HepG2 (cell line): ENCODE results near the gene ASNS. TPM values are rescaled to one million over a fixed set of nuclear protein-coding genes. Genes with fewer than 3 reads are reported as not detected.

Experiments used
- ATF4 ChIP-seq, 2 experiments: fragments of 450-650 bp in 1 of 2; sonication (generic) in 1 of 2; formaldehyde crosslinking; IDR thresholded peaks; 2 replicates each; pipeline versions ENCODE4 v1.5.0 to v1.8.0; 2020 to 2022; ENCODE audit warnings: mild to moderate bottlenecking in 1 of 2, missing genetic modification reagents in 1 of 2
- ISX ChIP-seq: sonication (generic); formaldehyde crosslinking; conservative IDR thresholded peaks from 2 replicates; pipeline ENCODE4 v1.5.0; 2020; ENCODE audit warnings: missing genetic modification reagents
- MAF1 ChIP-seq: sonication (generic); formaldehyde crosslinking; IDR thresholded peaks from 2 replicates; pipeline ENCODE4 v1.5.0; 2020; ENCODE audit warnings: missing genetic modification reagents, borderline replicate concordance
- NR1H2 ChIP-seq: sonication (generic); formaldehyde crosslinking; IDR thresholded peaks from 2 replicates; pipeline ENCODE4 v1.8.1; 2022; ENCODE audit warnings: low read depth, missing genetic modification reagents, borderline replicate concordance
- NR2F1 ChIP-seq, 2 experiments: fragments of 450-650 bp in 1 of 2; formaldehyde crosslinking in 1 of 2; IDR thresholded peaks; 2 replicates each; pipeline versions ENCODE4 v1.5.0 to v1.6.1; 2016 to 2020; ENCODE audit warnings: mild to moderate bottlenecking in 1 of 2, missing compliant biosample characterization in 1 of 2, missing genetic modification reagents in 1 of 2, moderate library complexity in 1 of 2
- NR2F2 ChIP-seq: IDR thresholded peaks from 2 replicates; pipeline ENCODE4 v1.6.1; 2012; ENCODE audit warnings: low read depth, inconsistent platforms, borderline replicate concordance
- RFX5 ChIP-seq: IDR thresholded peaks from 2 replicates; pipeline ENCODE4 v1.6.1; 2011; ENCODE audit warnings: low read depth, low read length, improper control_type of control experiment
- RORA ChIP-seq: sonication (generic); formaldehyde crosslinking; IDR thresholded peaks from 2 replicates; pipeline ENCODE4 v1.5.0; 2020; ENCODE audit warnings: mild to moderate bottlenecking, missing genetic modification reagents, moderate library complexity
- SIN3B ChIP-seq: fragments of 150-350 bp; IDR thresholded peaks from 2 replicates; pipeline ENCODE4 v1.6.1; 2014; ENCODE audit warnings: low read length
- SIX1 ChIP-seq: sonication (generic); formaldehyde crosslinking; IDR thresholded peaks from 2 replicates; pipeline ENCODE4 v1.4.0; 2020; ENCODE audit warnings: missing genetic modification reagents, borderline replicate concordance
- SOX13 ChIP-seq, 3 experiments: fragments of 450-650 bp in 1 of 3; sonication (generic) in 1 of 3; formaldehyde crosslinking in 1 of 3; IDR thresholded peaks in 2 of 3; conservative IDR thresholded peaks in 1 of 3; 2 replicates each; pipeline versions ENCODE4 v1.5.0 to v1.6.1; 2016 to 2020; ENCODE audit warnings: antibody characterized with exemption in 1 of 3, mild to moderate bottlenecking in 1 of 3, missing compliant biosample characterization in 1 of 3, missing genetic modification reagents in 1 of 3, moderate library complexity in 1 of 3
- ZNF18 ChIP-seq: sonication (generic); formaldehyde crosslinking; IDR thresholded peaks from 2 replicates; pipeline ENCODE4 v1.8.0; 2022; ENCODE audit warnings: mild to moderate bottlenecking, missing genetic modification reagents; ENCODE audit not compliant: insufficient replicate concordance
- ZNF33B ChIP-seq: sonication (generic); formaldehyde crosslinking; IDR thresholded peaks from 2 replicates; pipeline ENCODE4 v1.5.1; 2020; ENCODE audit warnings: mild to moderate bottlenecking, missing genetic modification reagents
- ZNF616 ChIP-seq: sonication (generic); formaldehyde crosslinking; IDR thresholded peaks from 2 replicates; pipeline ENCODE4 v1.5.0; 2020; ENCODE audit warnings: low read depth, mild to moderate bottlenecking, missing genetic modification reagents
- ZNF777 ChIP-seq: sonication (generic); formaldehyde crosslinking; IDR thresholded peaks from 2 replicates; pipeline ENCODE4 v1.4.0; 2020; ENCODE audit warnings: missing genetic modification reagents
- polyA plus RNA-seq, 8 experiments: library from polyadenylated mRNA; depleted of rRNA in 3 of 8; stranded (reverse) in 7 of 8; unstranded in 1 of 8; fragments of >200 nt; fragmentation: Illumina TruSeq in 4 of 8; extraction: Trizol in 4 of 8; gene quantifications; 2 replicates each; pipeline versions ENCODE4 v1.2.1 to v1.2.3, GENCODE V29; 2011 to 2016; ENCODE audit warnings: low read depth in 4 of 8, missing spikeins in 1 of 8, mixed read lengths in 1 of 8; ENCODE audit not compliant: insufficient read depth in 1 of 8
- total RNA-seq, 5 experiments: library from RNA; depleted of rRNA; stranded (reverse); fragments of >200 nt; fragmentation: Illumina TruSeq; extraction: Trizol; gene quantifications; 2 replicates each; pipeline ENCODE4 v1.2.3, GENCODE V29; 2016; ENCODE audit warnings: low read depth in 1 of 5
- TF ChIP-seq, protein P1 (sequence below): IDR thresholded peaks from 2 replicates; pipeline ENCODE4 v1.6.1; 2016; ENCODE audit warnings: mild to moderate bottlenecking
- TF ChIP-seq, protein P2 (sequence below): sonication (generic); formaldehyde crosslinking; conservative IDR thresholded peaks from 2 replicates; pipeline ENCODE4 v1.5.0; 2020; ENCODE audit warnings: missing genetic modification reagents
- TF ChIP-seq, protein P3 (sequence below): sonication (generic); formaldehyde crosslinking; IDR thresholded peaks from 2 replicates; pipeline ENCODE4 v1.4.0; 2020; ENCODE audit warnings: mild to moderate bottlenecking, low read depth, missing genetic modification reagents
- TF ChIP-seq, protein P4 (sequence below): sonication (generic); formaldehyde crosslinking; IDR thresholded peaks from 2 replicates; pipeline ENCODE4 v1.4.0; 2020; ENCODE audit warnings: low read depth, mild to moderate bottlenecking, missing genetic modification reagents

Gene ASNS
- total and polyA plus RNA-seq, 2 of the 13 experiments (the other 11 are each of a cell fraction or from before 2014, with no cell fraction given), result 55.0 to 75.1 TPM

DNA sequence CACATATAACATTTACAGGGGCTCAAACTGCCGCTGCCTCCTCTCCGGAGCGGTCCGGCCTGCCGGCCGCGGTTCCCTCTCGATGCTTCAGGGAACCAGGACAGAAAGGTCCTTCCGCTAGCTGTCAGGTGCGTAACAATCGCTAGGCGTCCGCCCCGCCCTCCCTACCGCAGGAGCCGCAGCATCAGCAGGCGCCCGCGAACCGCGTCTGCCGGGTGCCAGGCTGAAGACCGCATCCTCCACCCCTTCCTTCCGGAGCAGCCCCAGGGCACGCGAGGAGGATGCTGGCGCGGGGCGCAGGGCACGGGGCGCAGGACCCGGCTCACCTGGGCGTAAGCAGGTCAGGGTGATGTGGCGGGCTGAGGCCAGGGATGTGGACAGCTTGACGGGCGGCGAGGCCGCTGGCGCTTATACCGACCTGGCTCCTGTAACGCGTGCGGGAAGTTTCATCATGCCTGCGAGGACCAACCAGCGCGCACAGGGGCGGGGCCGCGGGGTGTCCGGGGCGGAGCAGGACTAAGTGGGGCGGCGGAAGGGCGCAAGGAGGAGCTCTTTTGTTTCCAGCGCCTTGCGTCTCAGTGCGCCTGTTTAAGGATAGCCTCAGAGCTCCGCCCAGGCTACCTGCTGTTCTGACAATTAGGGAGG, at the start of gene ASNS (continued):
- TF ChIP-seq ZNF18 (CRISPR knock-in tag) (peak; percentile 62), NR1H2 (CRISPR knock-in tag) (no peak), NR2F1 (CRISPR knock-in tag; IDR thresholded peaks at IDR 0.05) (no peak), SIX1 (CRISPR knock-in tag) (no peak), ATF4 (CRISPR knock-in tag; IDR thresholded peaks at IDR 0.05) (peak in 1 of 2 experiments; percentile 100; a peak in 2 of 4 replicates), MAF1 (CRISPR knock-in tag) (no peak), ZNF777 (CRISPR knock-in tag) (peak; percentile 66), RFX5 (no peak), ISX (CRISPR knock-in tag) (no peak), RORA (CRISPR knock-in tag) (no peak), SOX13 (IDR thresholded peaks at IDR 0.05) (no peak; the same call in 1 of the 2 replicates), SOX13 (CRISPR knock-in tag; conservative IDR thresholded peaks at IDR 0.05 in 1 of 2, IDR thresholded peaks at IDR 0.05 in 1 of 2) (peak in 1 of 2 experiments; percentile 56; a peak in 2 of 4 replicates), NR2F2 (no peak), ZNF616 (CRISPR knock-in tag) (0 out of 2 replicates have a peak, but pooled peaks have one; percentile 47), SIN3B (no peak), ZNF33B (CRISPR knock-in tag) (no peak)
- TF ChIP-seq, protein P1, sequence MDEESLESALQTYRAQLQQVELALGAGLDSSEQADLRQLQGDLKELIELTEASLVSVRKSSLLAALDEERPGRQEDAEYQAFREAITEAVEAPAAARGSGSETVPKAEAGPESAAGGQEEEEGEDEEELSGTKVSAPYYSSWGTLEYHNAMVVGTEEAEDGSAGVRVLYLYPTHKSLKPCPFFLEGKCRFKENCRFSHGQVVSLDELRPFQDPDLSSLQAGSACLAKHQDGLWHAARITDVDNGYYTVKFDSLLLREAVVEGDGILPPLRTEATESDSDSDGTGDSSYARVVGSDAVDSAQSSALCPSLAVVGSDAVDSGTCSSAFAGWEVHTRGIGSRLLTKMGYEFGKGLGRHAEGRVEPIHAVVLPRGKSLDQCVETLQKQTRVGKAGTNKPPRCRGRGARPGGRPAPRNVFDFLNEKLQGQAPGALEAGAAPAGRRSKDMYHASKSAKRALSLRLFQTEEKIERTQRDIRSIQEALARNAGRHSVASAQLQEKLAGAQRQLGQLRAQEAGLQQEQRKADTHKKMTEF, result peak; percentile 93
- TF ChIP-seq, protein P2, sequence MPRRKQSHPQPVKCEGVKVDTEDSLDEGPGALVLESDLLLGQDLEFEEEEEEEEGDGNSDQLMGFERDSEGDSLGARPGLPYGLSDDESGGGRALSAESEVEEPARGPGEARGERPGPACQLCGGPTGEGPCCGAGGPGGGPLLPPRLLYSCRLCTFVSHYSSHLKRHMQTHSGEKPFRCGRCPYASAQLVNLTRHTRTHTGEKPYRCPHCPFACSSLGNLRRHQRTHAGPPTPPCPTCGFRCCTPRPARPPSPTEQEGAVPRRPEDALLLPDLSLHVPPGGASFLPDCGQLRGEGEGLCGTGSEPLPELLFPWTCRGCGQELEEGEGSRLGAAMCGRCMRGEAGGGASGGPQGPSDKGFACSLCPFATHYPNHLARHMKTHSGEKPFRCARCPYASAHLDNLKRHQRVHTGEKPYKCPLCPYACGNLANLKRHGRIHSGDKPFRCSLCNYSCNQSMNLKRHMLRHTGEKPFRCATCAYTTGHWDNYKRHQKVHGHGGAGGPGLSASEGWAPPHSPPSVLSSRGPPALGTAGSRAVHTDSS (CRISPR knock-in tag), result no peak
- TF ChIP-seq, protein P3, sequence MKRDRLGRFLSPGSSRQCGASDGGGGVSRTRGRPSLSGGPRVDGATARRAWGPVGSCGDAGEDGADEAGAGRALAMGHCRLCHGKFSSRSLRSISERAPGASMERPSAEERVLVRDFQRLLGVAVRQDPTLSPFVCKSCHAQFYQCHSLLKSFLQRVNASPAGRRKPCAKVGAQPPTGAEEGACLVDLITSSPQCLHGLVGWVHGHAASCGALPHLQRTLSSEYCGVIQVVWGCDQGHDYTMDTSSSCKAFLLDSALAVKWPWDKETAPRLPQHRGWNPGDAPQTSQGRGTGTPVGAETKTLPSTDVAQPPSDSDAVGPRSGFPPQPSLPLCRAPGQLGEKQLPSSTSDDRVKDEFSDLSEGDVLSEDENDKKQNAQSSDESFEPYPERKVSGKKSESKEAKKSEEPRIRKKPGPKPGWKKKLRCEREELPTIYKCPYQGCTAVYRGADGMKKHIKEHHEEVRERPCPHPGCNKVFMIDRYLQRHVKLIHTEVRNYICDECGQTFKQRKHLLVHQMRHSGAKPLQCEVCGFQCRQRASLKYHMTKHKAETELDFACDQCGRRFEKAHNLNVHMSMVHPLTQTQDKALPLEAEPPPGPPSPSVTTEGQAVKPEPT, result no peak; the same call in 1 of the 2 replicates
- TF ChIP-seq, protein P4, sequence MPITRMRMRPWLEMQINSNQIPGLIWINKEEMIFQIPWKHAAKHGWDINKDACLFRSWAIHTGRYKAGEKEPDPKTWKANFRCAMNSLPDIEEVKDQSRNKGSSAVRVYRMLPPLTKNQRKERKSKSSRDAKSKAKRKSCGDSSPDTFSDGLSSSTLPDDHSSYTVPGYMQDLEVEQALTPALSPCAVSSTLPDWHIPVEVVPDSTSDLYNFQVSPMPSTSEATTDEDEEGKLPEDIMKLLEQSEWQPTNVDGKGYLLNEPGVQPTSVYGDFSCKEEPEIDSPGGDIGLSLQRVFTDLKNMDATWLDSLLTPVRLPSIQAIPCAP (CRISPR knock-in tag), result no peak
